A375 (cell line): Measurements from ENCODE around the gene DCXR. TPM values are rescaled to one million over a fixed set of nuclear protein-coding genes. Genes with fewer than 3 reads are reported as not detected.

Experiments
- total RNA-seq: library from RNA; depleted of rRNA; stranded (reverse); fragments of >200 nt; shearing (Covaris generic); gene quantifications from 2 replicates; pipeline ENCODE4 v1.2.3, GENCODE V29; 2014; rRNA removed

DCXR gene
- 74.0 and 86.0 TPM in 2 replicates for total RNA-seq

GRCh38 chr17:82037092-82037888, at the start of gene DCXR:
TSS of gene DCXR (minus strand) at chr17:82037697. CDS start at chr17:82037682, 15 bp downstream.

DNA sequence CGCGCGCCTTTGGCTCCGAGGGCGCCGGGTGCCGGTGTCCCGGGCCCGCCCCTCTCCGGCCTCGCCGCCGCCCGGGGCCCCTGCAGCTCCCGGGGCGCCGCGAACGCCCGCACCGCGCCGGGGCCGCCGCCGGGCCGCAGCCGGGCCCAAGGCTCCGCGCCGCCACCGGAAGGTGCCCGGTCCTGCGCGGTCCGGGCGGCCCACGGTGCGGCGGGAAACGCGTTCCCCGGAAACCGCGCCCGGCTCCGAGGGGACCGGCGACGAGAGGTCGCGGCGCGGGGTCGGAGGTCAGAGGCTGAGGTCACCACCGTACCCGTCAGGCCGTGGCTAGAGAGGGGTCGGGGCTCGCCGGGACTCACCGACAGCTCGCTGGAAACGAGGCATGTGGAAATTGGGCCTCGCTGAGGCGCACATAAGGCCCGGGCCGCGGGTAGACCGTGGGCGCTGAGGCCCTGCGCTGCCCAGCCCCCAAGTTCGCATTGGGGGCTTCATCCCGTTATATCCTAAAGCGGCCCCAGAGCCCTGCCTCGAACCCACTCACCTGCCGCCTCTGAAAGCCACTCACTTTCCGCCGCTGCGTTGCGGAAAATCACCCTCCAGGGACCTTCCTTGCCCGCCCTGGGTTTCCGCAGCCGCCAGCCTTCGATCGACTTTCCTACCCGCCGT, 28.3 kb upstream of the DCXR start, which contains the start of gene DUS1L:
Gene DUS1L (minus strand): TSS at position 167 of the 666 bp plus-strand sequence. CDS start 745 bp downstream, outside the sequence.

DNA sequence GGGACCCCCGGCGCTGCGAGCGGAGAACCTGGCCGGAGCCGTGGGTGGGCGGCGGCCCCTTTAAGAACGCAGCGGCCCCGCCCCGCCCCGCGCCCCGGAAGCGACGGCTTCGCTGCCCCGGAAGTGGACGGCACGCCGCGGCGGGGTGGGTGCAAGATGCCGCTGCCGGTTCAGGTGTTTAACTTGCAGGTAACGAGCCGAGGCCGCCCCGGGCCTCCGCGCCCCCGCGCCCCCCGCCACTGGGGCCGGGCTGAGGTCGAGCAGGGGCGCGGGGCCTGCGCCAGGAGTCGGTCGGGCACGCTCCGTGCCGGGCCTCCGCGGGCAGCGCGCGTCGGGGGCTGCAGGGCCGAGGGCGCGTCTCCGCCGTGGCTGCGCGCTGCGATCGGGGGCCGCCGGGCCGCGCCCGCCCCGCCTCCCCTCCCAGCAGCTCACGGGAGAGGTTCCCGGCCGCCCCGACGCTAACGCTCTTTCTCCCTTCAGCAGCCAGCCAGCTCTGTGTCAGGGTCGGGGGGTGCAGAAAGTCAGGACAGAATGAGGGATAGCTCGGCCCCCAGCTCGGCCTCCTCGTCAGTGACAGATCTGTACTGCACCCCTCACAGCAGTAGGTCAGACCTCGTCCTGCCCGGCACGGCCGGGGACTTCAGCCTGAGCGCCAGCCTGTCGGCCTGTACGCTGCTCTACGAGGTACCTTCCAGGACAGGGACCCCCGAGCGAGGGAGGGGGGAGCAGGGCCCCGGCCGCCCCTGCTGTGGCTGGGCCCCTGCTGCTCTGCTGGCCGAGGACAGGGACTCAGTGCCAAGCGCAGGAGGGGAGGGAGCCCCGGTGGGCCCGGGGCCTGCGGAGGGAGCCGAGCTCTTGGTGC, 14.5 kb upstream of the DCXR start, which contains the start of the genes GPS1 and RFNG:
Gene GPS1 (plus strand): TSS at position 123 of the 862 bp plus-strand sequence. CDS start 34 bp downstream, at position 157.
Gene RFNG (minus strand): TSS at position 36 of the 862 bp plus-strand sequence. CDS start 45 bp downstream, outside the sequence.

DNA sequence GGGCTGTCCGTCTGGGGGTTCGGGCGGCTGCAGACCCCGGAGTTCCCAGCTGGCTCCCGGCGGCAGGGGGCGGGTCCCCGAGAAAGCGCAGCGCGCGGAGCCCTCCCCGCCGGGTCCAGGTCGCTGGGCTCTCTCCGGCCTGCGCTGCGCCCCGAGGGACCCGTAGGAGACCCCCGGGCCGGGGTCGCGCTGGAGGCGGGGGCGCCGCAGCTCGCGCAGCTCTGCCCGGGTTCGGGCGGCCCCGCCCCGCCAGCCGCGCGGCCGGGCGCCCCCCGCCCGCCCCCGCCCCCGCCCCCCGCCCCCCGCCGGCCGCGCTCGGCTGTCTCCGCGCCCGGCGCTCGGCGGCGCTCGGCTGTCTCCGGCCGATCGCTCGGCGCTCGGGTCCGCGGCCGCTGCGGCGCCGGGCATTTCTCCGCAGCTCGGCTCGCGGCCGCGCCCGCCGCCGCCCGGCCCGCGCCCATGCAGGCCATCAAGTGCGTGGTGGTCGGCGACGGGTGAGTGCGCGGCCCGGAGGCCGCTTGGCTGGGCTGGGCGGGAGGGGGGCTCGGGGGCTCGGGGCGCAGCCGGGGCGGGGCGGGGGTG, 6.1 kb downstream of the DCXR start, which contains the start of gene RAC3:
Gene RAC3 (plus strand): TSS at position 376 of the 582 bp plus-strand sequence. CDS start 84 bp downstream, at position 460.

DNA sequence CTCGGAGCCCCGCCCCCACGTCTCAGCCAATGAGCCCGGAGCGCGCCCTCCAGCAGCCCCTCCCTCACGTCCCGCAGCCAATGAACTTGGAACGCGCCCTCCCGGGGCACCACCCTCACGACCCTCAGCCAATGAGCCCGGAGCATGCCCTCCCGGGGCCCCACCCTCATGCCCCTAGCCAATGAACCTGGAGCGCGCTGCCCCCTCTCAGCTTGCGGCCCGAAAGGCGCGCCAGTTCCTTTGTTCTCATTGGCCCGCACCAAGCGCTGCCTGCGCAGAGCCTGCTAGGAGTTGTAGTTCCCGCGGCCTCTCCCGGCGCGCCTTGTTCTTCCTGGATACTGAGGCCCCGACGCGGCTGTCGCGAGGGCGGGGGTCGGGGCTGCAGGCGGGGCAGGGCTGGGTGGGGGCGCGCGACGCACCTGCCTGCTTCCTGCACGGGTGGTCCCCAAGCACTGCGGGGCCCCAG, 14.5 kb downstream of the DCXR start, which contains the start of gene LRRC45:
Gene LRRC45 (plus strand): TSS at position 325 of the 466 bp plus-strand sequence. CDS start 339 bp downstream, outside the sequence.

GRCh38 chr17:82022310-82022980, 15.1 kb downstream of the DCXR start, which contains the start of gene CENPX:
TSS of gene CENPX (minus strand) at chr17:82022878. CDS start at chr17:82022861, 17 bp downstream.

Other genes with a start within 250 kb of the DCXR start
- gene GCGR, start 233.5 kb downstream of the DCXR start, total RNA-seq = not detected in 2 replicates
- gene MCRIP1, start 204.4 kb downstream of the DCXR start, total RNA-seq = 73.0 and 96.0 TPM in 2 replicates
- 0.61 TPM in 1 of 2 replicates, not detected in the other for gene PPP1R27, start 202.6 kb downstream of the DCXR start, total RNA-seq
- 716 and 811 TPM in 2 replicates for gene P4HB, start 177.2 kb downstream of the DCXR start, total RNA-seq
- gene ARHGDIA, start 166.4 kb downstream of the DCXR start, total RNA-seq = 229 and 255 TPM in 2 replicates
- gene ALYREF, start 146.1 kb downstream of the DCXR start, total RNA-seq = 423 and 436 TPM in 2 replicates
- gene ANAPC11, start 146.0 kb downstream of the DCXR start, total RNA-seq = 135 and 136 TPM in 2 replicates
- gene NPB, start 135.5 kb downstream of the DCXR start, total RNA-seq = 0.11 and 0.24 TPM in 2 replicates
- gene PCYT2, start 126.3 kb downstream of the DCXR start, total RNA-seq = 27.0 and 32.0 TPM in 2 replicates
- 31.6 and 35.1 TPM in 2 replicates for gene SIRT7, start 119.5 kb downstream of the DCXR start, total RNA-seq
- 23.1 and 24.7 TPM in 2 replicates for gene MAFG, start 110.0 kb downstream of the DCXR start, total RNA-seq
- gene PYCR1, start 100.4 kb downstream of the DCXR start, total RNA-seq = 190 and 198 TPM in 2 replicates
- not detected in 2 replicates for gene MYADML2, start 90.5 kb downstream of the DCXR start, total RNA-seq
- gene NOTUM, start 76.5 kb downstream of the DCXR start, total RNA-seq = 0.11 TPM in 1 of 2 replicates, not detected in the other
- gene ASPSCR1, start 60.1 kb downstream of the DCXR start, total RNA-seq = 43.4 and 50.5 TPM in 2 replicates
- 81.1 and 86.3 TPM in 2 replicates for gene CENPX, start 14.8 kb downstream of the DCXR start, total RNA-seq
- 17.9 and 20.5 TPM in 2 replicates for gene LRRC45, start 14.4 kb downstream of the DCXR start, total RNA-seq
- gene RAC3, start 6.0 kb downstream of the DCXR start, total RNA-seq = 15.0 and 18.4 TPM in 2 replicates
- gene RFNG, start 14.1 kb upstream of the DCXR start, total RNA-seq = 29.9 and 33.5 TPM in 2 replicates
- gene GPS1, start 14.2 kb upstream of the DCXR start, total RNA-seq = 204 and 210 TPM in 2 replicates
- gene DUS1L, start 28.1 kb upstream of the DCXR start, total RNA-seq = 127 and 134 TPM in 2 replicates
- gene FASN, start 60.5 kb upstream of the DCXR start, total RNA-seq = 246 and 260 TPM in 2 replicates
- gene CCDC57, start 175.1 kb upstream of the DCXR start, total RNA-seq = 36.2 and 40.3 TPM in 2 replicates
- gene SLC16A3, start 191.3 kb upstream of the DCXR start, total RNA-seq = 18.8 and 20.1 TPM in 2 replicates
- gene CSNK1D, start 236.0 kb upstream of the DCXR start, total RNA-seq = 33.2 and 42.0 TPM in 2 replicates